Effector memory CD4-positive, alpha-beta T cell (primary cell): ENCODE results near the gene AGO3.

Experiments used
- DNase-seq, 3 donors: peaks; one replicate each; pipeline ENCODE4 v3.0.0-alpha.2; 2020
- H3K27ac ChIP-seq: 2 replicates; pipeline ENCODE4 v1.7.0; 2013; ENCODE audit warnings: mild to moderate bottlenecking, low read length, moderate library complexity; ENCODE audit not compliant: insufficient read depth, poor library complexity, severe bottlenecking
- H3K27me3 ChIP-seq: replicated peaks from 2 replicates; pipeline ENCODE4 v1.7.0; 2013; ENCODE audit warnings: mild to moderate bottlenecking, low read length; ENCODE audit not compliant: insufficient read depth, control insufficient read depth, poor library complexity, severe bottlenecking
- H3K36me3 ChIP-seq: 2 replicates; pipeline ENCODE4 v1.7.0; 2013; ENCODE audit warnings: mild to moderate bottlenecking, low read length, moderate library complexity; ENCODE audit not compliant: control insufficient read depth, insufficient read depth
- H3K4me1 ChIP-seq: 2 replicates; pipeline ENCODE4 v1.7.0; 2013; ENCODE audit warnings: low read length, mild to moderate bottlenecking; ENCODE audit not compliant: control insufficient read depth, insufficient read depth, poor library complexity, severe bottlenecking
- H3K4me3 ChIP-seq: 2 replicates; pipeline ENCODE4 v1.7.0; 2013; ENCODE audit warnings: low read length, low read depth, mild to moderate bottlenecking; ENCODE audit not compliant: insufficient read depth, poor library complexity, severe bottlenecking
- H3K9me3 ChIP-seq: 2 replicates; pipeline ENCODE4 v1.7.0; 2013; ENCODE audit warnings: mild to moderate bottlenecking, low read length, moderate library complexity; ENCODE audit not compliant: control insufficient read depth

The AGO3 gene

DNA sequence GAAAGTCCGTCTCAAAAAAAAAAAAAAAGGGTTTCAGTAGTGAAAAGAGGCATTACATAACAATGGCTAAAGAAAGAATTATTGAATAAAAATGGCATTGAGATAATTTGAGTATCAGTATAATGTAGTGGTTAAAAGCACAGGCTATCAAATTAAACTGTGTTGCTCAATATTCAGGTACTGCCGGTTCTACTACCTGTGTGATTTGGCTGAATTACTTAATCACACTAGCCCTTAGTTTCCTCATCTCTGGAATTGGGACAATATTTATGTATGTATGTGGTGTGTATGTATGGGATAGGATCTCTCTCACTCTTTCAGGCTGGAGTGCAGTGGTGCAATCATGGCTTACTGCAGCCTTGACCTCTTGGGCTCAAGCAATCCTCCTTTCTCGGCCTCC, 96.9 kb downstream of the AGO3 start:
- H3K4me3 ChIP-seq: no peak overlapping the region
- no peaks in the 10 kb centered on the region for H3K4me1 ChIP-seq
- H3K9me3 ChIP-seq: no peaks in the 10 kb centered on the region
- DNase-seq: no peak
- H3K36me3 ChIP-seq: peaks cover 13% of the 10 kb centered on the region
- H3K27me3 ChIP-seq: no peaks in the 10 kb centered on the region
- no peak overlapping the region for H3K27ac ChIP-seq

DNA sequence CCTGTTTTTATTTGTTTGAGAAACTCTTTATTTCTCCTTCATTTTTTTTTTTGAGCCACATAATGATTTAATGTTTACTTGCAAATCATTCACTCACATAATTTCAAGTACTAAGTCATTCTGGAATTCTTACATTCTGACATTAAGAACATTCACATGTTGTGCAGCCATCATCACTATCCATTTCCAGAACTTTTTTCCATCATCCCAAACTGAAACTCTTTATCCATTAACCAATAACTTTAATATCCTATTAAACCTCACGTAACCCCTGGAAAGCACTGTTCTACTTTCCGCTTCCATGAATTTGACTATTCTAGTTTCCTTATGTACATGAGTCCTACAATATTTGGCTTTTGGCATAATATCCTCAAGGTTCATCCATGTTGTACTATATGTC, 100.5 kb downstream of the AGO3 start:
- H3K9me3 ChIP-seq: no peaks in the 10 kb centered on the region
- no peaks in the 10 kb centered on the region for H3K4me1 ChIP-seq
- no peak for DNase-seq
- H3K36me3 ChIP-seq: peaks cover 33% of the 10 kb centered on the region
- H3K4me3 ChIP-seq: no peak overlapping the region
- no peaks in the 10 kb centered on the region for H3K27me3 ChIP-seq
- no peak overlapping the region for H3K27ac ChIP-seq

DNA sequence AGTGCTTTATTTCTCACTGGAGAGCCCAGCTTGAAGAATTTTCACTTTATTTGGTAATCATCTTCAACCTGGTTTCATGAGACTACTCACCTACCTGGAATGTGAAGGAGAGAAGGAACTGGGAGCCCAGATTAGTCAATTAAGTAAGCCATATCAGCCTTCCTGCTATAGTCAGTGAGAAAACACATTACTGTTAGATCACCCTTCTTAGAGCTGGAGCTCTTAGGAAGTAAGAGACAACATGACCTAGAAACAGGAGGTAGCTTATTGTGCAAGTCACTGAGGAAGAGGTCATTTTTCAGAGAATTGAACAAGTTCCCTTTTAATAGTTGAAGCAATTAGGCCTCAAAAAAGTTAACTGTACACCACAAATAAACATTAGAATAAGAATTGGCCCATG, 103.8 kb downstream of the AGO3 start:
- Histone ChIP-seq H3K27ac (no peak overlapping the region), H3K36me3 (peaks cover 21% of the 10 kb centered on the region), H3K4me3 (no peak overlapping the region), H3K27me3 (no peaks in the 10 kb centered on the region), H3K4me1 (no peaks in the 10 kb centered on the region), H3K9me3 (no peaks in the 10 kb centered on the region)
- no peak for DNase-seq

DNA sequence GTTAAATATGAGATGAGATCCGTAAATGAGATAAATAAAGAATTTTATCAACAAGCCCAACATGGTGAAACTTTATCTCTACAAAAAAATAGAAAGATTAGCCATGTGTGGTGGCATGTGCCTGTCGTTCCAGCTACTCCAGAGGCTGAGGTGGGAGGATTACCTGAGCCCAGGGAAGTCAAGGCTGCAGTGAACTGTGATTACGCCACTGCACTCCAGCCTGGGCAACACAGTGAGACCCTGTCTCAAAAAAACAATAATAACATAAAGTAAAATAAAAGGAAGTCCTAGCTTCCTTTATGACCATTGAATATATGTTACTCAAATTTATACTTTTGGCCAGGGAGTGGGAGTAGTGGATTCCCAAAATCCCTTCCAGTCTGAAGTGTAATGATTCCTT, 104.2 kb downstream of the AGO3 start:
- Histone ChIP-seq H3K27ac (no peak overlapping the region), H3K27me3 (no peaks in the 10 kb centered on the region), H3K4me1 (no peaks in the 10 kb centered on the region), H3K9me3 (no peaks in the 10 kb centered on the region), H3K36me3 (peaks cover 25% of the 10 kb centered on the region), H3K4me3 (no peak overlapping the region)
- no peak for DNase-seq

DNA sequence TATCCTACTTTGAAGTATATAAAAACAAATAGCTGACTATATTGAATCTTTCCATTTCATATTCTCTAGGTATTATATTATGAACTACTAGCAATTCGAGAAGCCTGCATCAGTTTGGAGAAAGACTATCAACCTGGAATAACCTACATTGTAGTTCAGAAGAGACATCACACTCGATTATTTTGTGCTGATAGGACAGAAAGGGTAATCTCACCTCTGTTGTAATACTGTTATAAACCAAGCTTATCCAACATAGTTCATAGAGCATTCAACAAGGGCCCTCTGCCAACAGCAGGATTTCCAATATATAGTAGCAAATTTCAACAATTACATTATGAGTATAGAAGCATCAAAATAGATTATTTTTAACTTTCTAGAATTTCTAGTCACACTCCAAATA, 109.3 kb downstream of the AGO3 start:
- Histone ChIP-seq H3K9me3 (no peaks in the 10 kb centered on the region), H3K27me3 (no peaks in the 10 kb centered on the region), H3K36me3 (peaks cover 35% of the 10 kb centered on the region), H3K4me1 (no peaks in the 10 kb centered on the region), H3K27ac (no peak overlapping the region), H3K4me3 (no peak overlapping the region)
- DNase-seq: no peak

DNA sequence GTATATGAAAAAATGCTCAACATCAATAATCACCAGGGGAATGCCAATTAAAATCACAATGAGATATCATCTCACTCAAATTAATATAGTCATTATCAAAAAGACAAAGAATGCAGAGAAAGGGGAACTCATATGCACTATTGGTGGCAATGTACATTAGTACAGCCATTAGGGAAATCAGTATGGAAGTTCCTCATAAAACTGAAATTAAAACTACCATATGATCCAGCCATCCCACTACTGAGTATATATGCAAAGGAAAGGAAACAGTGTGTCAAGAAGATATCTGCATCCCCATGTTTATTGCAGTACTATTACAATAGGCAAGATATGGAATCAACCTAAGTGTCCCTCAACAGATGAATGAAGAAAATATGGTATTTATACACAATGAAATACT, 120.9 kb downstream of the AGO3 start:
- peaks cover 10% of the 10 kb centered on the region for H3K36me3 ChIP-seq
- no peak for DNase-seq
- no peaks in the 10 kb centered on the region for H3K9me3 ChIP-seq
- H3K27me3 ChIP-seq: no peaks in the 10 kb centered on the region
- no peak overlapping the region for H3K27ac ChIP-seq
- H3K4me1 ChIP-seq: no peaks in the 10 kb centered on the region
- H3K4me3 ChIP-seq: no peak overlapping the region

DNA sequence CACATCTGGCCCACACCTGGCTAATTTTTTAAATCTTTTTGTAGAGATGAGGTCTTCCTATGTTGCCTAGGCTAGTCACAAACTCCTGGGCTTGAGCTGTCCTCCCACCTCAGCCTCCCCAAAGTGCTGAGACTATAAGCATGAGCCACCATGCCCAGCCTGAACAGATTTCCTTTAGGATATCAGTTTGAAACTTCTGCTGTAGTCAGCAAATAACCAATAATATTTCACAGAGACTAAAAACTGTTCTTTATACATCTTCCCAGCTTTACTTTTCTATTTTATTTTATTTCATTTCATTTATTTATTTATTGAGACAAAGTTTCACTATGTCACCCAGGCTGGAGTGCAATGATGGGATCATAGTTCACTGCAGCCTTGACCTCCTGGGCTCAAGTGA, 123.1 kb downstream of the AGO3 start:
- Histone ChIP-seq H3K4me1 (no peaks in the 10 kb centered on the region), H3K4me3 (no peak overlapping the region), H3K27me3 (no peaks in the 10 kb centered on the region), H3K9me3 (no peaks in the 10 kb centered on the region), H3K36me3 (peaks cover 15% of the 10 kb centered on the region), H3K27ac (no peak overlapping the region)
- DNase-seq: no peak

DNA sequence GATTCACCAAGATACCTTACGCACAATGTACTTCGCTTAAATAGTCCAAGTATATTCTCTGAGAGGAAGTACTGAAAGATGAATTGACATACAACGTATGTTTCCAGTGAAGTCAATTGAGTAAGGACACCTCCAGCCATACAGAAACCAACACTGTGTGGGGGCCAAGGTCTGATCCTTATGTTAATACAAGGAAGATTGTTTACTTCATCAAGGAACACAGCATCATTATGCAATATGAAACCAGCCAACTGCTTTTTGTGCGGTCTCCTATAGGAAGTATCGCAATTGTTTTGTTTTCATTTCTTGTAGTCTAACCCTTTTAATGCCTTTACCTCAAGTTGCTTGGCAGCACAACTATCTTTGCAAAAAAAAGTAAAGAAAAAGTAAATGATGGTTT, 124.8 kb downstream of the AGO3 start:
- H3K9me3 ChIP-seq: no peaks in the 10 kb centered on the region
- H3K4me3 ChIP-seq: no peak overlapping the region
- DNase-seq: no peak
- H3K4me1 ChIP-seq: no peaks in the 10 kb centered on the region
- H3K27ac ChIP-seq: no peak overlapping the region
- H3K27me3 ChIP-seq: no peaks in the 10 kb centered on the region
- peaks cover 15% of the 10 kb centered on the region for H3K36me3 ChIP-seq

DNA sequence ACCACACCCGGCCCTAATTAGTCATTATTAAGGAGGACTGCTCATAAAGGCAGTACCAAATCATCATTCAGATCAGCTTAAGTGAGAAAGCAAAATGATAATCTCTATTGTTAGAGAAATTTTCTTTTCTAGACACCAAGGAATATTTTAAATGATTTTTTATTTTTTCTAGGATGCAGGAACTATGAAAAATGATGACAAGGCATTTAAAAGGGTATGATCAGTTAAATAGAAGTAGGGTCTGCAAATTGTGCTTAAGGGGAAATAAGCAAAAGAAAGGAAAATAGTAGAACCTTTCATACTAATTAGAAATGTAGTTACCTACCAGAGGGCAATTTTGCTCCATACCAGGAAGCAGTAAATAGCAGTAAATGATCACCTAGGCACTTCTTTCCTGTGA, 131.4 kb downstream of the AGO3 start:
- DNase-seq: no peak

DNA sequence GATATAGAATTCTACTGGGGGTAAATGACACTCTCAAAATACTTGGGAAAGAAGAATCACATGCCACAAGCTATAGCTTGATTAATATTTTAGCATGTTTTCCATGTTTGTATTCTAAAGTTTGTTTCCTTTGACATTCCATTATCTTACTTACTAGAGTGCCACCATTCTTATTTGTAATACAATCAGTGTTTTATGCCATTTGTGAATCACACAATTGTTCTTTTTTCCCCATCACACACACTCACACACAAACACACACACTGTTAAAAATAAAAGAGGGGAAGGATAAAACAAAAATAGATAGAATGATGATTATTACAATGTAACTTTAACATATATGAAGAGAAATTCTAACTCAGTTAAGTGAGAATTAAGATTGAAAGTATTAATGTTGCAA, 137.0 kb downstream of the AGO3 start:
- no peak overlapping the region for H3K4me3 ChIP-seq
- H3K9me3 ChIP-seq: no peaks in the 10 kb centered on the region
- no peak overlapping the region for H3K27ac ChIP-seq
- no peaks in the 10 kb centered on the region for H3K27me3 ChIP-seq
- H3K36me3 ChIP-seq: no peaks in the 10 kb centered on the region
- no peak for DNase-seq
- H3K4me1 ChIP-seq: no peaks in the 10 kb centered on the region

More for the DNA sequence above, 131.4 kb downstream of the AGO3 start:
- Histone ChIP-seq H3K27ac (no peak overlapping the region), H3K36me3 (peaks cover 5% of the 10 kb centered on the region), H3K9me3 (no peaks in the 10 kb centered on the region), H3K27me3 (no peaks in the 10 kb centered on the region), H3K4me3 (no peak overlapping the region), H3K4me1 (no peaks in the 10 kb centered on the region)

DNA sequence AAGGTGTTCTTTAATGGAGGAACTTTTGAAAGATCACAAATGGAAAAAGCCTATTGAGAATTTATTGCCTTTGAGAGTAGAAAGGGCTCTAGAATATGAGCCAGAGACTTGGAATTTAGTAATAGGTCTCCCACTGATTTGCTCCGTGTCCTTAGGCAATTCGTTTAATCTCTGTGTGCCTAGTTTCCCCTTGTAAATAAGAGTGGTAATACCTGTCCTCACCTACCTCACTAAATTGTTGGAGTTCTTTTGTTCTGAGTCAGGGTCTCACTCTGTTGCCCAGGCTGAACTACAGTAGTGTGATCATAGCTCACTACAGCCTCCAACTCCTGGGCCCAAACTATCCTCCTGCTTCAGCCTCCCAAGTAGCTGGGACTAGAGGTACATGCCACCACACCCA, 138.0 kb downstream of the AGO3 start:
- Histone ChIP-seq H3K9me3 (no peaks in the 10 kb centered on the region), H3K27me3 (no peaks in the 10 kb centered on the region), H3K4me1 (no peaks in the 10 kb centered on the region), H3K36me3 (no peaks in the 10 kb centered on the region), H3K4me3 (no peak overlapping the region), H3K27ac (no peak overlapping the region)
- DNase-seq: no peak
